ENCODE measurements around the gene GNG14.

GNG14 gene

DNA sequence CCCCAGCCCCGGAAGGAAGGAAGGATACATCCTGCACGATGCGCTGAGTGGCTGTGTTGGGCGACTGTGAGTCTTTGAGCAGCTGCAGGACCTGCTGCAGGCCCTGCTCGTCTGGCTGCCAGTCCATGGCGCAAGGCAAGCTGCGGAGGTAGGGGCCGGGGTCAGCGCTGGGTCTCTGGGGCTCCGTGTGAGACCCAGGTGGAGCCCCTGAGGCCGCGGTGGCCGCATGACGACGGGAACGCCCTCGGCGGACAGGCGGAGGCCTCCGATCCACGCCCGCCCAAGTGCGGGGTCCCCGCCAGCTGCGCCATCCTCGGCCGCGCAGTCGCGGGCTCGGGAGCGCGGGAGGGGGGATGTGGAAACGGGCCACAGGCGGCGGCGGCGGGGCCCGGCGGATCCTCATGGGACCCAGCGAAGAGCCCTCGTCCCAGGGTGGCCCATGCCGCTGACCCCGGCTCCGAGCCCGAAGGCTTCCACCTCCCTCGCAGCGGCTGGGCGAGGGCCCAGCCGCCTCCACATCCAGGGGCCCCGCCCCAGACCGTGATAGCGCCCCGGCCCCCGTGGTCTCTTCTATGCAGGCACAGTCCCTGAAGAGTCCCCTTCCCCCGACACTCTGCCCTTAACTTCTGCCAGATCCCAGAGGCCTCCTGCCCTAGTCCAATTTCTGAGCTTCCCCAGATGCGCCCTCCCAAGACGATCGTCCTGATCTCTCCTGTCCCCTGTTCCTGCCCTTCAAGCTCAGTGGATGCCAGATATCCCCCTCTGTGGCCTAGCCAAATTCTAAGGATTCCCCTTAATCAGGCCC is 33.3 kb downstream of the GNG14 start:
- peak overlapping the region; percentile 45 for H3K4me2 ChIP-seq (ENCODE audit: low read length, poor library complexity, severe bottlenecking)
- peak overlapping the region; percentile 79 to 95 for H3K4ac ChIP-seq (ENCODE audit: low read depth in 1 of 2, low read length in 2 of 2)
- peak; percentile 29 for DNase-seq
- H3K27ac ChIP-seq (ENCODE audit: low read length, poor library complexity, severe bottlenecking) = peak overlapping the region; percentile 88
- WGBS = 39% methylated on average over 59 of the region's 59 CpGs
- H4K8ac ChIP-seq (ENCODE audit: low read length) = peak overlapping the region; percentile 67
- H3K14ac ChIP-seq (ENCODE audit: low read length in 2 of 2) = peak overlapping the region in 1 of 2 experiments; percentile 68
- H3K27me3 ChIP-seq (ENCODE audit: control insufficient read depth in 1 of 2, insufficient read depth in 1 of 2, low read length in 2 of 2) = no peaks in the 10 kb centered on the region
- H4K91ac ChIP-seq (ENCODE audit: low read length) = peak overlapping the region; percentile 84
- H3K79me1 ChIP-seq (replicated peaks; ENCODE audit: low read length, poor library complexity, severe bottlenecking) = peaks cover 5% of the 10 kb centered on the region
- H3K18ac ChIP-seq (ENCODE audit: low read depth in 1 of 2, low read length in 2 of 2) = peak overlapping the region; percentile 84 to 91
- no peak overlapping the region for H3K23ac ChIP-seq (ENCODE audit: low read length in 2 of 2)
- peak overlapping the region; percentile 78 to 95 for H3K4me3 ChIP-seq (ENCODE audit: insufficient read depth in 1 of 2, low read depth in 1 of 2, low read length in 2 of 2)
- no peak overlapping the region for H2AK5ac ChIP-seq (ENCODE audit: low read length, severe bottlenecking)
- H2AFZ ChIP-seq (ENCODE audit: low read depth, low read length) = peak overlapping the region; percentile 47
- peak overlapping the region; percentile 91 for H3K9ac ChIP-seq (ENCODE audit: low read length)
- peaks cover 16% of the 10 kb centered on the region for H3K4me1 ChIP-seq (ENCODE audit: control insufficient read depth, insufficient read depth, low read depth, low read length)
- peak overlapping the region in 1 of 2 experiments; percentile 21 for H2BK12ac ChIP-seq (ENCODE audit: low read length in 2 of 2)
- peak overlapping the region; percentile 50 for H2BK15ac ChIP-seq (ENCODE audit: low read depth, poor library complexity, severe bottlenecking)
- no peak overlapping the region for H2BK5ac ChIP-seq (ENCODE audit: low read depth, low read length, poor library complexity, severe bottlenecking)
- H3K36me3 ChIP-seq (ENCODE audit: control insufficient read depth in 1 of 2, insufficient read depth in 2 of 2, low read depth in 1 of 2, low read length in 2 of 2) = peaks cover 25 to 31% of the 10 kb centered on the region in 2 experiments
- peak overlapping the region; percentile 93 for H2BK120ac ChIP-seq (ENCODE audit: low read depth, low read length)
- H3K9me3 ChIP-seq (ENCODE audit: control insufficient read depth, low read length) = no peaks in the 10 kb centered on the region

DNA sequence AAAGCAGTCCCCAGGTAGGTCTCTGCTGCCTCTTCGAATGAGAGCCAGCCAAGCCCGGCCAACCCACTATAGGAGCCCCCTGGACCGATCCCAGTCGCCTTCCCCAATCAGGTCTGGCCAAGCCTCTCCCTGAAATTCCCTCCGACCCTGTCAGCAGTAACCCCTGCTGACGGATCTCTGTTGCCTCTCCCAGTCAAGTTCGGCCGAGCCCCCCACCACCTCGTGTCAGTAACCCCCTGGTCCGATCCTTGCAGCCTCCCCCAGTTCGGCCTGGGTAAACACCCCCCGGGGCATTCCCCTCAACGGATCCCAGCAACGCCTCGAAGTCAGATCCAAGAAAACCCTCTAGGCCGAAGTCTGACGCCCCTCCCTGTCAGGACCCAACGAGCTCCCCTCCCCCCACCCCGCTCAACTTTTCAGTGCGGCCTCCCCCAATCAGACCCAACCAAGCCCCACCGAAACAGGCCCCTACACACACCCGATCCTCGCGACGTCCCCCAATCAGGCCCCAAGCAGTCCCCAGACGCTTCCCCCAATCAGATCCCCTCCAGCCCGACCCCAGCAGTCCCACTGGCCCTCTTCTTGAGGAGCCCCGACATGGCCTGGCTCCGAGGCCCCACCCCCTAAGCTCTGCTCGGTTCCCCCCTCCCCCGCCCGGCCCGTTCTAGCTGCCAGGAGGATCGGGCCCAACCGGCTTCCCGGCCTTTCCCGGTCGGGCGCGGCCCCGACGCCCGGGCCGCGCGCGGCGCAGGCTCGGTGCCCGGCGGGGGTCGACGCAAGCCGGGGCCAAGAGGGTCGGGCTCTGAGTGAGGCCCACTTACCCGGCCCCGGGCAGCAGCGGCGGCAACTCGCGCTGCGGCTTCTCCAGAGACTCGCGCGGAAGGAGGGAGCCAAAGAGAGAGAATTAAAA is 34.1 kb downstream of the GNG14 start:
- Histone ChIP-seq H3K27ac (ENCODE audit: low read length, poor library complexity, severe bottlenecking) (peak overlapping the region; percentile 88), H2BK5ac (ENCODE audit: low read depth, low read length, poor library complexity, severe bottlenecking) (peak overlapping the region; percentile 95), H3K4me2 (ENCODE audit: low read length, poor library complexity, severe bottlenecking) (peak overlapping the region; percentile 48), H3K79me1 (replicated peaks; ENCODE audit: low read length, poor library complexity, severe bottlenecking) (peaks cover 5% of the 10 kb centered on the region), H3K23ac (ENCODE audit: low read length in 2 of 2) (peak overlapping the region in 1 of 2 experiments; percentile 92), H2BK120ac (ENCODE audit: low read depth, low read length) (peak overlapping the region; percentile 93), H3K36me3 (ENCODE audit: control insufficient read depth in 1 of 2, insufficient read depth in 2 of 2, low read depth in 1 of 2, low read length in 2 of 2) (peaks cover 21 to 26% of the 10 kb centered on the region in 2 experiments), H4K8ac (ENCODE audit: low read length) (peak overlapping the region; percentile 94), H3K9ac (ENCODE audit: low read length) (peak overlapping the region; percentile 91), H2AFZ (ENCODE audit: low read depth, low read length) (no peak overlapping the region), H4K91ac (ENCODE audit: low read length) (peak overlapping the region; percentile 83), H2BK12ac (ENCODE audit: low read length in 2 of 2) (no peak overlapping the region), H3K4me3 (ENCODE audit: insufficient read depth in 1 of 2, low read depth in 1 of 2, low read length in 2 of 2) (peak overlapping the region; percentile 78 to 95), H3K27me3 (ENCODE audit: control insufficient read depth in 1 of 2, insufficient read depth in 1 of 2, low read length in 2 of 2) (no peaks in the 10 kb centered on the region), H2AK5ac (ENCODE audit: low read length, severe bottlenecking) (peak overlapping the region; percentile 46), H3K4me1 (ENCODE audit: control insufficient read depth, insufficient read depth, low read depth, low read length) (peaks cover 16% of the 10 kb centered on the region), H3K18ac (ENCODE audit: low read depth in 1 of 2, low read length in 2 of 2) (peak overlapping the region; percentile 84 to 91), H2BK15ac (ENCODE audit: low read depth, poor library complexity, severe bottlenecking) (peak overlapping the region; percentile 96), H3K9me3 (ENCODE audit: control insufficient read depth, low read length) (no peaks in the 10 kb centered on the region), H3K4ac (ENCODE audit: low read depth in 1 of 2, low read length in 2 of 2) (peak overlapping the region; percentile 43 to 95), H3K14ac (ENCODE audit: low read length in 2 of 2) (peak overlapping the region in 1 of 2 experiments; percentile 91)
- peak; percentile 88 for DNase-seq
- under 1% methylated on average over 62 of the region's 65 CpGs for WGBS

DNA sequence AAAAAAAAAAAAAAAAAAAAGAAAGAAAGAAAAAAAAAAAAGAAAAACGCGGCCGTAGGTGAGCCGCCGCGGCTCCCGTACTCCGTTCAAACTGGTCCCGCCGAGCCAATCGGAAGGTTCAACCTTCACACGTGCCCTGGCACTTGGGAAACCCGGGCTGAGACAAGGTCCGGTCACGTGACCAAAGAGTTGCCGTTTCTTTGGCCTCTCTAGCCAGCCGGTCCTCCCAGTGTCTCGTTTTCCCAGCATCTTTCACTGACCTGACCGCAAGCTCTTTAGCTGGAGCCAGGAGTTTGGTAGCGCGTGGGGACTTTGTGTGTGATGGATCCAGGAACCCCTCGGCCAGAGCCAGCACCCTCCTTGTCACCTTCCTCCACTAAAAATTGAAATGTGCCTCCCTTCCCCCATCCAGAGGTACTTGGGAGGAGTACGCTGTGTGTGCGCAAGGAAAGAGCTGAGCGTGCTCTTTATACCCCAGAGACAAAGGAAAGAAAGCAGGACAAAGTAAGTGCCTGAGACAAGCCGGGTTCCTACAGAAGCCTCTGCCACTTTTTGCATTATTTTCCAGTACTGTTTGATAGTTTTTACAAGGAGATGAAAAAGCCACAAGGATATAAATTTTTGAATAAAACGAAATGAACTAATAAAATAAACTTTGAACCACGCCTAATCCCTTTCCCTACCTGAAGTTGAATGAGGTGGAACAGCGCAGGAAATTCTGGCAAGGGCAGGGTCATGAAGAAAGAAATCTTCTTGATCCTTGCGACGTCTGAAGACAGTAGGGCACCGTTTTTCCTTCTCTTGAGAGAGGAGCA is 35.0 kb downstream of the GNG14 start:
- H3K14ac ChIP-seq (ENCODE audit: low read length in 2 of 2) = peak overlapping the region in 1 of 2 experiments; percentile 96
- peak overlapping the region; percentile 65 for H3K27ac ChIP-seq (ENCODE audit: low read length, poor library complexity, severe bottlenecking)
- H3K27me3 ChIP-seq (ENCODE audit: control insufficient read depth in 1 of 2, insufficient read depth in 1 of 2, low read length in 2 of 2) = no peaks in the 10 kb centered on the region
- H3K18ac ChIP-seq (ENCODE audit: low read depth in 1 of 2, low read length in 2 of 2) = peak overlapping the region in 1 of 2 experiments; percentile 97
- peak; percentile 99 for DNase-seq
- no peaks in the 10 kb centered on the region for H3K9me3 ChIP-seq (ENCODE audit: control insufficient read depth, low read length)
- H3K4me1 ChIP-seq (ENCODE audit: control insufficient read depth, insufficient read depth, low read depth, low read length) = peaks cover 16% of the 10 kb centered on the region
- peaks cover 20 to 27% of the 10 kb centered on the region in 2 experiments for H3K36me3 ChIP-seq (ENCODE audit: control insufficient read depth in 1 of 2, insufficient read depth in 2 of 2, low read depth in 1 of 2, low read length in 2 of 2)
- H3K79me1 ChIP-seq (replicated peaks; ENCODE audit: low read length, poor library complexity, severe bottlenecking) = peaks cover 8% of the 10 kb centered on the region
- peak overlapping the region; percentile 21 for H2AFZ ChIP-seq (ENCODE audit: low read depth, low read length)
- no peak overlapping the region for H2AK5ac ChIP-seq (ENCODE audit: low read length, severe bottlenecking)
- peak overlapping the region; percentile 14 for H4K8ac ChIP-seq (ENCODE audit: low read length)
- peak overlapping the region in 1 of 2 experiments; percentile 83 for H2BK12ac ChIP-seq (ENCODE audit: low read length in 2 of 2)
- H2BK5ac ChIP-seq (ENCODE audit: low read depth, low read length, poor library complexity, severe bottlenecking) = no peak overlapping the region
- H2BK120ac ChIP-seq (ENCODE audit: low read depth, low read length) = no peak overlapping the region
- no peak overlapping the region for H4K91ac ChIP-seq (ENCODE audit: low read length)
- WGBS = under 1% methylated on average over 23 of the region's 32 CpGs
- no peak overlapping the region for H2BK15ac ChIP-seq (ENCODE audit: low read depth, poor library complexity, severe bottlenecking)
- peak overlapping the region; percentile 91 for H3K9ac ChIP-seq (ENCODE audit: low read length)
- H3K4ac ChIP-seq (ENCODE audit: low read depth in 1 of 2, low read length in 2 of 2) = peak overlapping the region; percentile 49 to 62
- peak overlapping the region; percentile 78 to 95 for H3K4me3 ChIP-seq (ENCODE audit: insufficient read depth in 1 of 2, low read depth in 1 of 2, low read length in 2 of 2)
- H3K23ac ChIP-seq (ENCODE audit: low read length in 2 of 2) = peak overlapping the region in 1 of 2 experiments; percentile 49
- peak overlapping the region; percentile 83 for H3K4me2 ChIP-seq (ENCODE audit: low read length, poor library complexity, severe bottlenecking)

All from mesenchymal stem cell (in vitro differentiated cells and primary cell).